Lower leg skin (tissue), 4 donors: ENCODE measurements around the gene ZBTB7C. TPM values are rescaled to one million over a fixed set of nuclear protein-coding genes. Genes with fewer than 3 reads are reported as not detected.

ENCODE experiments used
- DNase-seq, 2 donors: peaks; one replicate each; pipeline ENCODE4 v3.0.0-alpha.2; 2019; ENCODE audit warnings: low spot score in 2 of 2
- H3K4me3 ChIP-seq: fragments of 200-600 bp; sonication (generic); 2 replicates; pipeline ENCODE4 v1.5.1; 2017; ENCODE audit warnings: mild to moderate bottlenecking, low read depth; ENCODE audit not compliant: poor library complexity, severe bottlenecking
- CTCF ChIP-seq, 3 donors: fragments of 450-650 bp; IDR thresholded peaks; one replicate each; pipeline ENCODE4 v1.5.1; 2016; ENCODE audit warnings: antibody characterized with exemption in 3 of 3, mild to moderate bottlenecking in 3 of 3, moderate library complexity in 2 of 3
- POLR2A ChIP-seq, 2 donors: fragments of 450-650 bp; IDR thresholded peaks; one replicate each; pipeline ENCODE4 v1.6.1; 2016 to 2017; ENCODE audit warnings: antibody characterized with exemption in 2 of 2, mild to moderate bottlenecking in 1 of 2, moderate library complexity in 1 of 2
- WGBS, 2 donors: methylation state at CpG; one replicate each; pipeline ENCODE4 v1.1.5; 2018; 5-methylcytosine and 5-hydroxymethylcytosine counted together
- intact Hi-C: fragments of 100-400 bp; cut with DNase I; formaldehyde crosslinking; loops from one replicate; pipeline ENCODE4 v1.15.0; 2023; ENCODE audit warnings: low total_unique reads
- total RNA-seq, 4 donors: library from RNA; depleted of rRNA; stranded (reverse); fragments of >200 nt; gene quantifications; one replicate each; pipeline ENCODE4 v1.1.0, GENCODE V29; 2016

ZBTB7C gene
- total RNA-seq, 4 donors from 2014 or later = 44.2 to 59.7 (median 50.7) TPM

- WGBS, 2 donors = 54 to 60% methylated on average over 10 of the region's 10 CpGs
- intact Hi-C loops = no loop called here
- TF ChIP-seq CTCF (IDR thresholded peaks at IDR 0.05) (no peak), POLR2A (IDR thresholded peaks at IDR 0.05) (no peak)
- DNase-seq = peak in 1 of 2 donors; percentile 60
- no peak overlapping the region for H3K4me3 ChIP-seq
Observed at GRCh38 chr18:48124857-48125626, 284.1 kb downstream of the ZBTB7C start.

GRCh38 chr18:48123941-48124340, 285.2 kb downstream of the ZBTB7C start:
- H3K4me3 ChIP-seq = no peak overlapping the region
- WGBS, 2 donors = 63 to 86% methylated on average over 4 of the region's 4 CpGs
- no peak for TF ChIP-seq POLR2A (IDR thresholded peaks at IDR 0.05)
- no peak for TF ChIP-seq CTCF (IDR thresholded peaks at IDR 0.05)
- DNase-seq = peak in 1 of 2 donors; percentile 53
- intact Hi-C loops = no loop called here

GRCh38 chr18:48123324-48123723, 285.9 kb downstream of the ZBTB7C start:
- DNase-seq = peak in 1 of 2 donors; percentile 83
- TF ChIP-seq POLR2A (IDR thresholded peaks at IDR 0.05) (no peak), CTCF (IDR thresholded peaks at IDR 0.05) (no peak)
- H3K4me3 ChIP-seq = no peak overlapping the region
- intact Hi-C loops = no loop called here
- 52 to 66% methylated on average over 6 of the region's 6 CpGs for WGBS, 2 donors

GRCh38 chr18:48122816-48123215, 286.4 kb downstream of the ZBTB7C start:
- TF ChIP-seq CTCF (IDR thresholded peaks at IDR 0.05) (no peak), POLR2A (IDR thresholded peaks at IDR 0.05) (no peak)
- WGBS, 2 donors = 87 to 91% methylated on average over 4 of the region's 4 CpGs
- DNase-seq = peak in 1 of 2 donors; percentile 60
- intact Hi-C loops = no loop called here
- H3K4me3 ChIP-seq = no peak overlapping the region

GRCh38 chr18:48122376-48122775, 286.8 kb downstream of the ZBTB7C start:
- intact Hi-C loops = no loop called here
- H3K4me3 ChIP-seq = no peak overlapping the region
- WGBS, 2 donors = 83 to 90% methylated on average over 3 of the region's 3 CpGs
- DNase-seq = peak in 1 of 2 donors; percentile 45
- TF ChIP-seq CTCF (IDR thresholded peaks at IDR 0.05) (no peak), POLR2A (IDR thresholded peaks at IDR 0.05) (no peak)
